ENCODE results near the gene GPR62. TPM values are rescaled to one million over a fixed set of nuclear protein-coding genes. Genes with fewer than 3 reads are reported as not detected.
"Not testable (repeated sequence)": the region's sequence is repeated elsewhere in the genome, so short reads cannot be mapped to it uniquely, and the experiment has no call there.

The GPR62 gene
- total RNA-seq, 2 donors from 2014 or later = not detected

GRCh38 chr3:51985063-51985462 is 29.9 kb downstream of the GPR62 start:
- peaks cover 25% of the 10 kb centered on the region for H3K4me1 ChIP-seq
- no peaks in the 10 kb centered on the region for H3K27me3 ChIP-seq
- H3K27ac ChIP-seq = no peak overlapping the region
- 74 to 85% methylated on average over 3 to 6 of the region's 6 CpGs for WGBS, 2 donors
- no peaks in the 10 kb centered on the region for H3K9me3 ChIP-seq
- ATAC-seq (no peak), DNase-seq (no peak)
- no peak overlapping the region for H3K4me3 ChIP-seq
- TF ChIP-seq CTCF (IDR thresholded peaks at IDR 0.05) (no peak), POLR2A (IDR thresholded peaks at IDR 0.05) (no peak)
- intact Hi-C loops (cut with DNase I) = no loop called here
- H3K36me3 ChIP-seq (replicated peaks in 1 of 2; ENCODE audit: insufficient read depth in 1 of 2, low read depth in 2 of 2) = no peaks in the 10 kb centered on the region

- intact Hi-C loops (cut with DNase I) = no loop called here
- no peak for ATAC-seq
- no peaks in the 10 kb centered on the region for H3K9me3 ChIP-seq
- WGBS, 2 donors = 81 to 100% methylated on average over 4 to 12 of the region's 12 CpGs
- TF ChIP-seq CTCF (IDR thresholded peaks at IDR 0.05) = no peak
- TF ChIP-seq POLR2A (IDR thresholded peaks at IDR 0.05) = no peak
- no peaks in the 10 kb centered on the region for H3K36me3 ChIP-seq (replicated peaks in 1 of 2; ENCODE audit: insufficient read depth in 1 of 2, low read depth in 2 of 2)
- H3K27me3 ChIP-seq = no peaks in the 10 kb centered on the region
- H3K4me3 ChIP-seq = no peak overlapping the region
- no peak for DNase-seq
- no peak overlapping the region for H3K27ac ChIP-seq
- peaks cover 25% of the 10 kb centered on the region for H3K4me1 ChIP-seq
Measured at GRCh38 chr3:51986010-51986947, 31.1 kb downstream of the GPR62 start.

DNA sequence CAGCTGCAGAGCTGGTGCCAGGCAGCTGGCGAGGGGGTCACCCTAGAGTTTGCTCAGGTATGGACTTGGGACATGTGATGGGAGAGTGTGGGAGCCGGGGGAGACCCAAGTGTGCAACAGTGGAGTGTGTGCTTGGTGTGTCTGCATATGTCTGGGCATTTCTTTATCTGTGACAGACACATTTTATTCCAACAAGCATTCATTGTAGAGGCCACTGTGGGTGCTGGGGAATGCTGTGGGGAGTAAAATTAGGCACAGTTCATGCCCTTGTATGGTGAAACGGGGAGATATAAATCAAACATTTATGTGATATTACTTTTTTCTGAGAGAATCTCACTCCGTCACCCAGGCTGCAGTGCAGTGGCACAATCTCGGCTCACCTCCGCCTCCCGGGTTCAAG is 32.4 kb downstream of the GPR62 start:
- Histone ChIP-seq H3K27me3 (no peaks in the 10 kb centered on the region), H3K36me3 (replicated peaks in 1 of 2; ENCODE audit: insufficient read depth in 1 of 2, low read depth in 2 of 2) (peaks cover 0 to 2% of the 10 kb centered on the region in 2 donors), H3K27ac (no peak overlapping the region), H3K9me3 (no peaks in the 10 kb centered on the region), H3K4me1 (peaks cover 20% of the 10 kb centered on the region), H3K4me3 (no peak overlapping the region)
- ATAC-seq = no peak
- intact Hi-C loops (cut with DNase I) = no loop called here
- 90 to 94% methylated on average over 6 to 7 of the region's 7 CpGs for WGBS, 2 donors
- TF ChIP-seq CTCF (IDR thresholded peaks at IDR 0.05) = no peak
- no peak for TF ChIP-seq POLR2A (IDR thresholded peaks at IDR 0.05)
- DNase-seq = no peak

- TF ChIP-seq POLR2A (IDR thresholded peaks at IDR 0.05) (no peak), CTCF (IDR thresholded peaks at IDR 0.05) (no peak)
- peaks cover 0 to 4% of the 10 kb centered on the region in 2 donors for H3K36me3 ChIP-seq (replicated peaks in 1 of 2; ENCODE audit: insufficient read depth in 1 of 2, low read depth in 2 of 2)
- H3K4me3 ChIP-seq = no peak overlapping the region
- intact Hi-C loops (cut with DNase I) = no loop called here
- 72 to 75% methylated on average over 9 to 15 of the region's 15 CpGs for WGBS, 2 donors
- DNase-seq (no peak), ATAC-seq (no peak)
- no peaks in the 10 kb centered on the region for H3K9me3 ChIP-seq
- no peaks in the 10 kb centered on the region for H3K27me3 ChIP-seq
- H3K27ac ChIP-seq = no peak overlapping the region
- peaks cover 22% of the 10 kb centered on the region for H3K4me1 ChIP-seq
Measured at GRCh38 chr3:51988286-51989146, 33.3 kb downstream of the GPR62 start.

DNA sequence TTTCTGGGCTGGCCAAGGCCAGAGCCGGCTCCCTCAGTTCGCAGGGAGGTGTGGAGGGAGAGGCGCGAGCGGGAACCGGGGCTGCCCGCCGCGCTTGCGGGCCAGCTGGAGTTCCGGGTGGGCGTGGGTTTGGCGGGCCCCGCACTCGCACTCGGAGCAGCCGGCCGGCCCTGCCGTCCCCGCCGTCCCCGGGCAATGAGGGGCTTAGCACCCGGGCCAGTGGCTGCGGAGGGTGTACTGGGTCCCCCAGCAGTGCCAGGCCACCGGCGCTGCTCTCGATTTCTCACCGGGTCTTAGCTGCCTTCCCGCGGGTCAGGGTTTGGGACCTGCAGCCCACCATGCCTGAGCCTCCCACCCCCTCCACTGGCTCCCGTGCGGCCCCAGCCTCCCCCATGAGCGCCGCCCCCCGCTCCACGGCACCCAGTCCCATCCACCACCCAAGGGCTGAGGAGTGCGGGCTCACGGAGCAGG is 35.4 kb downstream of the GPR62 start:
- Histone ChIP-seq H3K36me3 (replicated peaks in 1 of 2; ENCODE audit: insufficient read depth in 1 of 2, low read depth in 2 of 2) (peaks cover 0 to 14% of the 10 kb centered on the region in 2 donors), H3K4me1 (peaks cover 31% of the 10 kb centered on the region)
- DNase-seq, ATAC-seq, H3K4me3 ChIP-seq, H3K27ac ChIP-seq, H3K9me3 ChIP-seq, H3K27me3 ChIP-seq: not testable (repeated sequence)
- WGBS, 2 donors = 89 to 96% methylated on average over 13 to 27 of the region's 38 CpGs
- intact Hi-C loops (cut with DNase I) = loop anchor here (10.0 kb wide), 1 partner anchor 46 kb away; the partner anchor contains the start of genes PARP3 and RRP9
